HG03342 (cell line): ENCODE measurements around the gene EEFSEC.

Experiments
- ATAC-seq: cut with Tn5 transposase; IDR thresholded peaks from one replicate; pipeline ENCODE4 v1.9.1; 2021; ENCODE audit warnings: mild to moderate bottlenecking, moderate library complexity; ENCODE audit not compliant: unreplicated experiment

Gene EEFSEC

DNA sequence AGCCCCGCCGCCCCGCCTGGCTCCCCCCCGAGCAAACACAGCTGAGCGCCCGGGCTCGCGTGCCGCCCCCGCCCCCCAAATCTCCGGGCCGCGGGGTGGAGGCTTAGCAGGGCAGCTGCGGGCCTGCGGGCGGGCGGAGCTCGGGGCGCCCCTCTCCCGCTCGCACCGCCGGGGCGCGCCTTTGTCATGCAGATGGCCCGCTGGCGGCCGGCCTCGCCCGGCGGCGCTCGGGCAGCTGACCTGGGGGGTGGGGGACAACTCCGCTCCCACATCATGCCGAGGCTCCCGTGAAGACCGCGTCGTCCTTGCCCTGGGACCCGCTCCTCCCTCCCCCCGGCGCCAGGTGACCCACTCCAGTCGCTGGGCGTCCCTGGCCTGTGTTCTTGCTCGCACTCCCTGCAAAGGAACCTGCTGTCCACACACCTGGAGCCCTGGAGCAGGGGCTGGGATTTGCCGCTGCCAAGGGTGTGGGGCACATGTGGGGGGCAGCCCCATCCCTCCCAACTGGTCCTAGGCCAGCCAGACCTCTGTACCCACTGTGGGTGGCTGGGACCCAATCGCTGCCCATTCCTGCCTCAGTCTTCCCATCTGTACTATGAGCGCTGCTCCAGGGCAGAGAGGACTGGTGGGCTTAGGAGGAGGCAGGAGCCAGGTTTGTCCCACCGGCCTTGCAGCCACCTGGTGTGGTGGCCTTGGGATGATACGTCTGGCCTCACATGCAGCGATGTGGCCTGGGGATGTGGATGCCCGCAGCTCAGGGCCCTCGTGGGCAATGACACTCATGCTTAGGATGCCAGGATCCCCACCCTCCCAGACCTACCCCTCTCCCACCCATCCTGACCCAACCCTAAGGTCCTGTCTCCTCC lies 279.9 kb downstream of the EEFSEC start:
- ATAC-seq, result no peak

DNA sequence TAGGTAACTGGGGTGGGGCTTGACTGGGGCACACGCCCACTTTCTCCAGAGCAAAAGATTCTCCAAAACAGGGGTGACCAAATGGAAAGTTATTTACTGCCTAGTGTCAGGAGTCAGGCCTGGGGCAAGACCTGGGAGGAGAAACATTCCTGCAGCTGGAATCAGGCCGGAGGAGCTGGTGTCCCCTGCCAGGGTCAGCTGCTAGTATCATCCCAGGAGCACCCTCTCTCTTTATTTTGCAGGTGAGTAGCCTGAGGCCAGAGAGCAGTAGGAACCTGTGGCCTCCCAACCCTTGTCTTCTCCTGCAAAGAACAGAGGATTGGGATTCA lies 280.5 kb downstream of the EEFSEC start:
- no peak for ATAC-seq

DNA sequence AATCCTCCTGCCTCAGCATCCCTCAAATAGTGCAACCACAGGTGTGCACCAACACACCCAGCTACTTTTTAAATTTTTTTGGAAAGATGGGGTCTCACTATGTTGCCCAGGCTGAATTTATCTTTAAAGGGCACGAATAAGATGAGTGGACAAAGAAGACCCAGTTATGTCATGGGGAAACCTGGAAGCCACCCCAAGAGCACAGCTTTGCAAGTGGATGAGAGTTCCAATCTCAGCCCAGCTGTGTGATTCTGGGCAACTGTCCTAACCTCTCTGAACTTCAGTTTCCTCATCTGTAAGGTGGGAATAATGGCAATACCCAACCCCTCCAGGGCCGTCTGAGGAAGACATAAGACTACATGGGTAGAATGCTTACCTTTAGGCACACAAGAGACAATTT lies 281.2 kb downstream of the EEFSEC start:
- ATAC-seq, result no peak

DNA sequence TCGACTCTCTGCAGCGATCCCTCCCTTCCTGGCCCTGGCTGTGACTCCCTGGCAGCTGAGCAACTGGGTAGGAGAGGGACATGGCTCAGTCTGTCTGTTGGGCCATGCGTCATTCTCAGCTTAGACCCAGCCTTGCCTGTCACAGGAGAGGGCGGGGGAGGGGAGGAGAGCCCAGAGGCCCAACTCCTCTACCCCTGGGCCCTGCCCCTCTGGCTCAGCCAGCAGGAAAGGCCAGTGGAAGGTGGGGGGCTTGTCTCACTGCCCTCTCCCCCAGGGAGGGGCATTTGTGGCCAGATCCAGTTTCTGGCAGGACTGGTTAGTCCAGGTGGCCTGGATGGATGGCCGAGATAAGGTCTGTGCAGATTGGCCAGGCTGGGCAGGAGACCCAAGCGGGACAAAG lies 281.8 kb downstream of the EEFSEC start:
- ATAC-seq, result no peak

DNA sequence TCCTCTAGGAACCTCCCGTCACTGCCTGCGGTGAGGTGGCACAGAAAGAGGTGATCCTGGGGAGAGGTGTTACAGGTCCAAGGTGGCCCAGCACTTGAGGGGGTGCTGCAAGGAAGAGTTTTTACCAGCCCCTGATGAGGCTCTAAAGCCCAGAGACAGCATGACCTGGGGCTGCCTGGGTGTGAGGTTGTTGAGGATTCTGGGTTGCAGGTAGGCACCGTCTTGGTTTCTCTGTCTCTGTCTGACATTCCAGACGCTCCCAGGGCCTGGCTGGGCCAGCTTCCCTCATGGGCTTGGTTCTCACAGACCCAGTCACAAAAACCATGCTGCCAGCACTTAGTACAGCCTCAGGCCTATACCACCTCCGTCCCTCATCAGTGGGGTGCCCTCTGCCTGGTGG lies 282.3 kb downstream of the EEFSEC start:
- ATAC-seq, result no peak

DNA sequence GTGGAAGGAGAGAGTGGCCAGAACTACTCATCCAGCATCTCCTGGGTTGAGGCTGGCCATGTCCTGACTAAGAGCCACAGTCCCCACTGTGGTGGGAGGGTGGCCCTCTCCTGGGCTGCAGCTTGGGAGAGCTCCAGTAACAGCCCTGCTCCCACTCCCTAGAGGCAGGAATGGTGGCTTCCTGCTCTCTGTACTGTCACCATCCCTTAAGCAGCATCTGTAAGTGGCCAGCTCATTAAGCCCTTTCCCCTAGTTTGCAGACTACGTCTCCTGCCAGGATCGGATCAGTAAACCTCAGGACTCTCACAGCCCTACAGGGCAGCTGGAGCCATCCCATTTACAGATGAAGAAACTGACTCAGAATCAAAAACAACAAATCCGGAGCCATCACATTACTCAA lies 282.9 kb downstream of the EEFSEC start:
- no peak for ATAC-seq

DNA sequence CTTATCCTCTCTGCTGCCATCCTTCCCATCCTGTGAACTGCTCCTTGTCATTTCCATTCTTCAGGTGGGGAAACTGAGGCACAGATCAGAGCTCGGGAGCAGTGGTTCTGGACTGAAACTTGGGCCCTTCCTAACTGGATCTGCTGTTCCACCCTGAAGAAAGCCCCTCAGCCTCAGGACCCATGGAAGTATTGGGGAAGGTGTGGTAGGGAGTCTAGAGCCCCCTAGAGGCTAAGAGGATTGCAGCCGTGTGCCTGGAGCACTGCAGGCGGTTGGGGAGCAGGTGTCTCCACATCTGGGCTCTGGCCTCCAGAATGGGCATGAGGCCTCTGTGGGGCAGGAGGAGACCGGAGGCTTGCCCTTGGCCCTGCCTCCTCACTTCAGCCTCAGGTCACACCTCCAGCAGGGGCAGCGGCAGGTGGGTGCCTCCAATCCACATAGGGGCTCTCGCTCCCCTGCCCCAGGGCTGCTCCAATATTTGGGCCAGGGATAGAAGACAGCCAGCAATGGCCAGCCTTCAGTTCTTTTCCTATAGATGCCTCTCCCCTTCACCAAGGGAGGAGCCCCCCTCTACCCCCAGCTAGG lies 285.3 kb downstream of the EEFSEC start:
- ATAC-seq, result no peak

DNA sequence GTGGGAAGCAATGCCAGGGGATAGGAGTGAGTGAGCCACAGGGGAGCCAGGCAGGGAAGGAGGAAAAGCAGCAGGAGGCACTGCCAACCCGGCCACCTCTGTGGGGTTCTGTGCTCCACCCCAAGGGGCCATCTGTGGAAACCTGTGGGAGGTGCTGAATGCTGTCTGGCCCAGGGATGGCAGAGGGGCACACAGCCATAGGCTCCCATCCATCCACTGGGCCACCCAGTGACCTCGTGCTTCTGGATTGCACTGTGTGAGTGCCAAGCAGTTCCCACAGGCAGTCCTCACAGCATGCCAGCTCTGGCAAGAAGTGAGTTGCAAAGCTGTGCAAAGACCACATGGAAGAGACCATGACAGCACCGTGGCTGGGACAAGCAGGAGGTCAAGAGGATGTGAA lies 285.9 kb downstream of the EEFSEC start:
- ATAC-seq, result no peak

DNA sequence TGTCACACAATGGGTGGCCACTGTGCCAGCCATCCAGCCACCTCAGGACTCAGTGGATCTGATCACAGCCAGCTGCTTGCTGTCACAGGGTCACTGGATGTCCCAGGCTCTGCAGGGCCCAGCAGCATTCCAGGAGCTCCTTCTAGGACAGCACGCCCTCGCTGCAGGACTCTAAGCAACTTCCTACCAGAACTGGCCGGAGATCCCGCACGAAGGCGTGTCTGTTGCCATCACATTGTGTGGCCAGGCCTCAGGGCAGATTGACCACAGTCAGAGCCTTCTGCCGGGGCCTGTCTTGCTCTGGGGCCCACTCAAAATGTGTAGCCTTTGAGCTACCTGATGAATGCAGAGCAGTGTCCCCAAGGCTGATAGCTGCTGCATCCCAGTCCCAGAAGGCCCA lies 288.8 kb downstream of the EEFSEC start:
- no peak for ATAC-seq

DNA sequence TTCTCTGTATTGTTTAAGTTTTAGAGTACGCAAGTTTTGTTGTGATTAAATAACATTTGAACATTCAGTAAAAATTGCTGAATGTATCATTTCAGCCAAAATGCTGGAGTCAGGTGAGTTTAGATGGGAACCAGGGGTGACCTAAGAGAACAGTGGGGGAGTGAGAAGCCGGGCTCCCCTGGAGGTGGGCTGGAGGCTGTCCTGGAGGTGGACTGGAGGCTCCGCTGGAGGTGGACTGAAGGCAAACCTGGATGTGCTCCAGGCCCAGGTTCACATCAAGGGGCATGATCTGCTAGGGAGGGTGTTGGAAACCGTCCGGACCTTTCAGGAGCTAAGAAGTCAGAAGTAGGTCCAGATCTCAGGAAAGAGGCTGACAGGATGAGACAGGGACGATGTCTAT lies 289.7 kb downstream of the EEFSEC start:
- no peak for ATAC-seq

DNA sequence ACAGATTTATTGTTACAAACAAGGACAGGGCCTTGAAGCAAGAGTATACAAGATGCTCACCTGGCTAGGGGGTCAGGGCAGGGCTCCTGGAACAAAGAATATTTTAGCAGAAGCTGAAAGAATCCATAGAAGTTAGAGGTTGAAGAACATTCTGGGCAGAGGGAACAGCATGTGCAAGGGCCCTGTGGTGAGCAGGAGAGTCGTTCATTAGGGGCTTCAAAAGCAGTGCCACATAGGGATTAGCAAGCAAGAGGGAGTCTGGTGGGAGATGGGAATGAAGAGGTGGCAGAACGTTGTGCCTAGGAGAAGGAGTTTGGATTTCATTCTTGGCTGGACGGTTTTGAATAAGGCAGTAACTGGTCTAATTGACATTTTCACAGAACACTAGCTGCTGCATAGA lies 290.5 kb downstream of the EEFSEC start:
- no peak for ATAC-seq

DNA sequence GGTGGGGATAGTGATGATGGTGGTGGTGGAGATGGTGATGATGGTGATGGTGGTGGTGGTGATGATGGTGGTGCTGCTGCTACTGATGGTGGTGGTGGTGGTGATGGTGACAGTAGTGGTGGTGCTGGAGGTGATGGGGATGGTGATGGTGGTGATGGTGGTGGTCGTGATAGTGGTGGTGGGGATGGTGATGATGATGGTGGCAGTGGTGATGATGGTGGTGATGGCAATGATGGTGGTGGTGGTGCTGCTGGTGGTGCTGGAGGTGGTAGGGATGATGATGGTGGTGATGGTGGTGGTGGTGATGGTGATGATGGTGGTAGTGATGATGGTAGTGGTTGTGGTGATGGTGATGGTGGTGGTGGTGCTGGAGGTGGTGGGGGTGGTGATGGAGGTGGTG lies 292.1 kb downstream of the EEFSEC start:
- ATAC-seq, result no peak

DNA sequence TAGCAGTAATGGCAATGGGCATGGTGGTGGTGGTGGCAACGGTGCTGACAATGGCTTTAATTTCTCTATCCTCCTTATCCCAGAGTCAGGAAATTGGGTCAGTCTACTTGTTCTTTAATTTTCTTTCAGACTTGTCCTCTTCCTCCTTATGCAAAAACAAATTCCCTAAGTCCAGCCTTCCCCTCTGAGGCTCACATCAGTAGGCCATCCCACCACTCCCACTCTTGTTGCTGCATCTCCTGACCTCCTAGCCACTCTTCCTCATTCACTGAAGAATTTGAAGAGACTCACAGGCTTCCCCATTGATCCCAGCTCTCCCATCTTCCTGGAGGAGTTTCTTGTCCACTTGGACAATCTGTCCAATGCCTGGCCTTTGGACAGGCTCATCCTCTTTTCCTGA lies 293.5 kb downstream of the EEFSEC start:
- ATAC-seq, result no peak

DNA sequence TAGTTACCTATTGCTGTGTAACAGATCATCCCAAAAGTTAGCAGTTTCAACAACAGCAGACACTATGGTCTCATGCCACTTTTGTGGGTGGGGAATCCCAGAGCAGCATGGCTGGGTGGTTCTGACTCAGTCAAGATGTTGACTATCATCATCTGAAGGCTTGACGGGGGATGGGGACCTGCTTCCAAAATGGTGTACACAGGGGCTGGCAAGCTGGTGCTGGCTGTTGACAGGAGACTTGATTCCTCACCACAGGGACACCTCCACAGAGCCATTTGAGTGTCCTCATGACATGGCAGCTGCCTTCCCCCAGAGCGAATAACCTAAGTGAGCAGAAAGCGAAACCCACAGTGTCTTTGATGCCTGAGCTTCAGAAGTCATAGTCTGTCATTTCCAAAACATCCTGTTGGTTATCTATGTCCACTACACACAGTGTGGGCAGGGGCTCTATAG lies 294.3 kb downstream of the EEFSEC start:
- ATAC-seq, result no peak

DNA sequence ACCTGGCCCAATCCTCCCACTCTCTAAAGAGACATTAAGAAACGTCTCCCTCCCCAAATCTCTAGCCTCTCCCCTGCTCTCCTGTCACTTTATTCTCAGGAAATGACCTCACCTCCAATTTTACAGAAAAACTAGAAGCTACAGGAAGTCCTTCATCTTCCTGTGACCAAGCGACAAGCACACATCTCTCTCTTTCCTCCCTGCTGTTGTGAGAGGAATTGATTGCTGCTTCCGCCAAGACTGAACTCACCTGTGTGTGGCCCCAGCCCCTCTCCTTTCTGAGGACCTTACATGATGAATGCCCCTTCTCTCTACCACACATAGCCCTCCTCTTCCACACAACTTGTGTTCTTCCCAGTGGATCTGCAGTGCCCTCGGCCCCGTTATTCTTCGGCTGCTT lies 295.2 kb downstream of the EEFSEC start:
- ATAC-seq, result no peak

DNA sequence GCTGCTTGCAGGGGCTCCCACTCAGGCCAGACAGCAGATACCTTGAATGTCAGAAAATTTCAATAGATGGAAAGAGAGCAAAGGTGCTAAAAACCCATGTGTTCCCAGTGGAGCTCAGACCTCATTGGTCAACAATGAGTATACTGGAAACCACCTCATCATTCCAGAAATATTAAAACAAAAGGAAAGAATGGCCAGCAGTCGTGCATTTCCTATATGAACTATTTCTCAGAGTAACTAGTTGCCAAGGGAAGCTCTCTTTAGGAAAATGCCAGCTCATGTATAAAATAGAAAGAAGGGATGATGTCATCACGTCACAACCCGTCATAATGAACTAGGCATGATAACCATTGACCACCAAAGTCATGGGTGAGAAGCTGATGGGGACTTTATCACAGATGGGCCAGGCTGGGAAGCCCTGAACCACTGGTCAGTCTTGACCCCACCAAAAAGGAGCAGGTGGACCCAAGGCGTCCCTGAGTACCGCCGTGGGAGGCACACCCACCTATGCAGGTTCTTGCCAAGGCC lies 295.9 kb downstream of the EEFSEC start:
- ATAC-seq, result no peak

DNA sequence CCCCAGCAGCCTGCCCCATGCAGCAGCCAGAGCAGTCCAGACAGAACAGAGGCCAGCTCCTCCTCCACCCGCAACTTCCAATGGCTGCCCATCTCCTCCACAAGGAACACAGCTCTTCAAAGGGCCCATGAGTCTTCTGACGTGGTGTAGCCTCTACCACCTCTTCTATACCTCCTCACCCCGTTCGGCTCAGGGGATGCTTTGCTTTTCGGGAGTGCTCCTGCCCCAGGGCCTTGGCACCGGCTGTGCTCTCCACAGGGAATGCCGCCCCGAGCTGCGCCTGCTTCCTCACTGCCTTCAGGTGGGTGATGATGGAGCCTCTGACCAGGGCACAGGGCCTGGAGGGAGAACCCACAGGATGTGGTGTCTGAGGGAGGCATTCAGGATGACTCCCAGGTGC lies 298.8 kb downstream of the EEFSEC start:
- ATAC-seq, result no peak

DNA sequence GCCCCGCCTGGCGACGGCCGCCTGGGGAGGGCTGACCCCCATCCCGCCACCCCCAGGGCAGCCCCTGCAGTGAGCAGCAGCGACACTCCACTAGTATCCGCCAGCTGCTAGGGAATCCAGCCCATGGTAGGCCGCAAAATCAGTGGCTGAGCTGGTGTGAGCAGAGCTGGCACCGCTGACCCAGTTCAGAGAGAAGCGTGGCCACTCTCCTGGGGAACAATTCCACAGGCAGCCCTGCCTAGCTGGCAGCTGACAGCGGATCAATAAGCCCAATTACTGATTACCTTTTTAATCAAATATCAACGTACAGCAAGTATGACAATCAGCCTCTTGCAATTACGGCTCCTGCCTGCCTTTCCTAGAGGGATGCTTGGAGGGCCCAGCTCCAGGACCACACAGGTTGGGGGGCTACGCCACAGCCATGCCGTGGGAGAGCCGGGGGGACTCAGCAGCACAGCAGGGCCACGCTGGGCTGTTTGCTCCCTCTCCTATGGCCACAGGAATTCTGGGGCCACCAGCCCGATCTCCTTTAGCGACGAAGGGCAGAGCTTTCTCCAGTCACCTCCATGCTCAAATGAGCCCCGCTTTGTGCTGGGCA lies 299.5 kb downstream of the EEFSEC start:
- ATAC-seq, result no peak

DNA sequence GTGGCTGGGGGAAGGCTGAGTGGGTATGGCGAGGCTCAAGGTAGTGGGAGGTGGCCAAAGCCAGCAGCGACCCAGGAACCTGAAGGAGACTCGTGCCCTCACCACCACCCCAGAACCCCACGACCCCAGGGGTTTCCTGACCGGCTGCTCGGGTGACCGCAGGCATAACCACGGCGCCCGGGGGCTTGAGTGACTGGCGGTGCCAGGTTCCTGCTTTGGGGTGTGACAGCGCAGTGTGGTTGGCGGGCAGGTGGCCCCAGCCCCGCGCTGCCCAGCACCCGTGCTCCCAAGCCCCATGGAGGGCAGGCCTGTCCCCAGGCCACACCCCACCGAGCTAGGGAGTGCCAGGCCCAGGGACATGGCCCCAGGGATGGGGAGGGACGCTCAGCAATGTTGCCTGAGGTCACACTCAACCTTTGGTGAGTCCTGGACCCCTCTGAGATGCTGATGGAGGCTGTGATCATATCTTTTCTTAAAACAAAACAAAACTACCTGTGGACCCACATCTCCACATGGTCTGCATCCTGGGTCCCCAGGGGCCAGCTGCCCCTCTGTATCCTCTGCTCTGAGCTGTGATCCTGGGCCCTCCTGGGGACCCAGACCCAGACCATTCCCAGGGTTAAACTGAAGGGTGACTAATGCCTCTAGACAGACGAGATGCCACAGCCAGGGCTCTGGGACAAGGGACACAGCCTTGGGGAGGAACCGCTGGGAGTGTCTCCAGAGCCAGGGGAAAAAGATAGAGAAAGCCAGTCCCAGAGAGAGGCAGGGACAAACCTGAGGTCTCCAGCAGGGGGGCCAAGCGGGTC lies 300.4 kb downstream of the EEFSEC start:
- ATAC-seq, result no peak

DNA sequence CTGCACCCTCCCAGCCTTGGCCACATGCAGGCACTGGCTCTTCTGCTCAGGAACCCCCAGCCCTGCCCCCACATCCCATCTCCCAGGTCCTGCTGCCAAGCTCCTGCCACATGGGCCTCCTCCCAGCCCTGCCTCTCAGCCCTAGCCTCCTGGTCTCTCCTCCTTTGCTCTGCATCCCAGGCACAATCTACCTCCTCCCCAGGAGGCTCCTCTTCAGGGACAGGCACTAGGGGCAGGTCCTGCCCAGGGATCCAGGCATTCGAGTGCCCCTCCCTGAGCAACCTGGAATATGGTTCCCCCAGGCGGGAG lies 301.0 kb downstream of the EEFSEC start:
- no peak for ATAC-seq

DNA sequence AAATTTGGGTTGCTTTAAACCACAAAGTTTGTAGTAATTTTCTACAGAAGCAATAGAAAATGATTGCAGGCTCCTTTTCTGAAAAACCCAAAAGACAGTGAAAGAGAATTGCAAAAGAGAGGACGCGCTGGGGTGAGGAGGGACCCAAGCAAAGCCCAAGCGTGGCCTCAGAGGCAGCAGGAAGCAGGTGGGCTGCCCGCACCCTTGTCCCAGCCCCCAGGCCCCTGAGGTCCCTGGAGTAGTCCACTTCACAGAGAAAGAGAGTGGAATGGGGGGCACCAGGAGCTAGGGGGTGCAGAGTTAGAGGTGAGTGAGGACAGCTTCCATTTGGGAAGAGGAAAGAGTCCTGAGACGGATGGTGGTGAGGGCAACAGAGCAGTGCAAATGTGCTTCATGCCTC lies 301.8 kb downstream of the EEFSEC start:
- ATAC-seq, result no peak
